Daoy (cell line): Measurements from ENCODE around the gene SPEF2. TPM values are rescaled to one million over a fixed set of nuclear protein-coding genes. Genes with fewer than 3 reads are reported as not detected.

Source experiments
- DNase-seq: peaks from one replicate; pipeline ENCODE4 v3.0.0-alpha.2; 2015; ENCODE audit warnings: low read depth
- total RNA-seq: library from RNA; depleted of rRNA; stranded (reverse); fragments of >200 nt; shearing (Covaris generic); gene quantifications from 2 replicates; pipeline ENCODE4 v1.2.3, GENCODE V29; 2014

The SPEF2 gene
- total RNA-seq, 1 experiment from 2014 or later, result 0.97 TPM

DNA sequence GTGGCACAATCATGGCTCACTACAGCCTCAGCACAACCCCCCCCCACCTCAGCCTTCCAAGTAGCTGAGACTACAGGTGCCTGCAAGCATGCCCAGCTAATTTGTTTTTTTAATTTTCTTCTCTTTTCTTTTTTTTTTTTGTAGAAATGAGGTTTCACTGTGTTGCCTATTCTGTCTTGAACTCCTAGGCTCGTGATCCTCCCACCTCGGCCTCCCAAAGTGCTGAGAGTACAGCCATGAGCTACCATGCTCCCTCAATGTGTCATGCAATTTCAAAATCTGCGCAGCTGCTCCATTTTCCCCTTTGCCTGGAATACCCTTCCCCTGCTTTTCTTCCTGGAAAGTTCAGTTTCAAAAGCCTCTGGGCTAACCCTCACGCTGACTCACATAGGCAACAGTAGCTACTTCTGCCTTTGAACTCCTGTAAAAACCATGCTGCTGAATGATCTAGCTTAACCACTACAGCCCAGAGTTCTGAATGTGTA is 168.0 kb downstream of the SPEF2 start:
- peak; percentile 15 for DNase-seq

- DNase-seq, result no peak
These were observed 171.1 kb downstream of the SPEF2 start for GRCh38 chr5:35788724-35789123.

GRCh38 chr5:35789732-35790456 is 172.2 kb downstream of the SPEF2 start:
- DNase-seq, result no peak

GRCh38 chr5:35790457-35790822 is 172.8 kb downstream of the SPEF2 start:
- DNase-seq, result no peak

DNA sequence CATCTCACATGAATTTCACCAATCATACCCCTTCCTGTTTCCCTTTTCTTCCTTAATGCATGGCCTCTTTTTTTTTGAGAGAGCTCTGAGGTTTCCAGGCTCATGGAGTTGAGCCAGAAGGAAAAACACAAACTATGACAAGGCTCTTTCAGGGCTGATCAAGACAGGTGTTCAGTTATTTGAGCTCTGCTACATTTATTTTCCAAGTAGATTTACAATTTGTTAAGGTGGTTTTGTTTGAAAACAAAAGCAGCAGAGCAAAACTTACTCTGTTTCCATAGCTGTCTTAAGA is 176.6 kb downstream of the SPEF2 start:
- DNase-seq, result no peak

GRCh38 chr5:35794684-35795375 is 177.2 kb downstream of the SPEF2 start:
- no peak for DNase-seq

GRCh38 chr5:35799181-35799580 is 181.5 kb downstream of the SPEF2 start:
- no peak for DNase-seq

DNA sequence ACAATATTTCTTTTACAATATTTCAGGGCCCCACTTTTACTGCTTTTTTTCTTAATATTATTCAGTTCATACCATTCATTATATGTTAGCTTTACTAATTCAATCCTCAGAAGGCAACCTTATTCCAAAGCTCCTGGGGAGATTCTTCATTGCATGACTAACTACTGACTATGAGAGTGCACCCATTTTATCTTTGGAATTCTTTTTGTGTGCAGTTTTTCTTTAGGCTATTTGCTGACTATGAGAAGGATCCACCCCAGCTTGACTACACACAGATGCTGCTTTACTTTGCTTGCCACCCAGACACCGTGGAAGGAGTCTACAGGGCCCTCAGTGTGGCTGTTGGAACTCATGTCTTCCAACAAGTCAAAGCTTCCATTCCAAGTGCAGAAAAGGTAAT is 182.1 kb downstream of the SPEF2 start:
- no peak for DNase-seq

- DNase-seq, result peak; percentile 54
These were observed 185.6 kb downstream of the SPEF2 start for GRCh38 chr5:35803191-35803651.

DNA sequence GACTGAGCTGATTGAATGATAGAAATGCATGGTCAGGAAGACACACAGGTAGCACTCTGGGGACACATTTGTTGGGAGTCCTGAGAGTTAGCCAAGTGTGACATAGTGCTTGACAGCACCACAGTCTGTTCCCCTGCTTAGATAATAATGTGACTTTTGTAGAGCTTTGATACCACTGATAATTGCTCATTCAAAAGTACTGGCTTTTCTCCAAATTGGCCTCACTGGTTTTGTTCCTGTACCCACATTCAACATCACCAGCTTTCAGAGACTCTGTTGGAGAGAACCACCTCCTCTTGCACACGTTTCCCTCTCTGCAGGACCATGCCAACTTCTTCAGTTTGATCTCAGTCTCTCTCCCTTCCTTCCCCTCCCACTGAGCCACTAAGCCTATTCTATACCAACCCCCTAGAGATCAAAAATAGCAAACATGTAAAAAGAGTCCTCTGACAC is 186.6 kb downstream of the SPEF2 start:
- no peak for DNase-seq

DNA sequence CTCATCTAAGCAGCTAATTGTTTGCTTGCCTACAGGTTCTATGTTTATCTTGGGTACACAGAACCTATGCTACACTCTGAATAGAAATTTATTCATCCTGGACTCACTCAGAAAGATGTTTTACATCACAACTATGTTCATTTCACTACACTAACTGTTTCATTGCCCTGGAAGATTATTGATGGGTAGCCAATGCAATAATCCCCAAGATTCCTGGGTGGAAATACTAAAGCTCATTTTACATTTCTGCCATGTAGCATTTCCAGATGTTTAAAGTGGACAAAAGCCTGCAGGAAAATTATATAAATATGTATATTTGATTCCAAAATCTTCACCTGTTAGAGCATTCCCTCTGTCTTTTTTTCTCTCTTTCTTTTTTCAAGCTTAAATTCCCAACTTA is 187.2 kb downstream of the SPEF2 start:
- no peak for DNase-seq

DNA sequence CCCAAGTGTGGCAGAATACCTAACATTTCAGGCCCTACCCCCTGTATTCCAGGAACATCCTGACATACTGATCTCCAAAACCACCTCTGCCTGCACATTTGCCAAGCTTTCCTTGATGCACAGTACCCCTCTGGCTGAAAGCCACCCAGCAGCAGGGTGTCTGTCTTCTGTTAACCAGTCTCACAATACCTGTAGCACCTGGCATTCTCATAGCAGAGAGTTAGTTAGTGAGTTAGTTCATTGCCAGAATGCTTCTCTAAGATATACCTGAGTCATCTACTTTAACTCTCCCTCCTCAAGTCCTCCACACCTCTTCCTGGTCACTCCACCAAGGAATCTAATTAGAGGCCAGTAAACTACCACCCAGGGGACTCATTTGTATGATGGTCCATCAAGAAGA is 192.9 kb downstream of the SPEF2 start:
- DNase-seq, result no peak

- no peak for DNase-seq
These were observed 193.6 kb downstream of the SPEF2 start for GRCh38 chr5:35811108-35811741.

- DNase-seq, result no peak
These were observed 195.9 kb downstream of the SPEF2 start for GRCh38 chr5:35813521-35813920.

- no peak for DNase-seq
These were observed 197.7 kb downstream of the SPEF2 start for GRCh38 chr5:35815089-35815936.

GRCh38 chr5:35816881-35817521 is 199.3 kb downstream of the SPEF2 start:
- DNase-seq, result no peak

GRCh38 chr5:35819026-35819425 is 201.4 kb downstream of the SPEF2 start:
- DNase-seq, result no peak

GRCh38 chr5:35819668-35820067 is 202.0 kb downstream of the SPEF2 start:
- no peak for DNase-seq

- DNase-seq, result no peak
These were observed 203.1 kb downstream of the SPEF2 start for GRCh38 chr5:35820735-35821134.

GRCh38 chr5:35821513-35821912 is 203.8 kb downstream of the SPEF2 start:
- no peak for DNase-seq

DNA sequence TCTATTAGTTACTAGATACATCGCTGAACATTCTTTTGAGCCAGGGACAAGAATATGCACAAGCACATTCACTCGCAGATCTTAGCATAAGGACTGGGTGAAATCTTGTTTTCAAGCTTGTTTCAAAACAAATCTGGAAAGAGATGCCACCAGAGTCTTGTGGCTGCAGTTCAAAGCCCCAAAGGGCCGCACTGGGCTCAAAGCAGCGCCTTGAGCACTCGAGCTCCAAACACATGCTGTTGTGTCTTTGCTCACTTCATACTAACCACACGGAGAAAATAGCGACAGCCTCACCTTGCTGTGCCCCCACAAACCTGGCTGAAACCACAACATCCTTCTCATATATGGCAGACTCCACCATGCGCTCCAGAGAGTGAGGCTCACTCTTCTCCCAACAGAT is 204.8 kb downstream of the SPEF2 start:
- DNase-seq, result no peak
